Measurements from ENCODE around the gene CRTC3. TPM values are rescaled to one million over a fixed set of nuclear protein-coding genes. Genes with fewer than 3 reads are reported as not detected.
"Not testable (repeated sequence)": the region's sequence is repeated elsewhere in the genome, so short reads cannot be mapped to it uniquely, and the experiment has no call there.

Gene CRTC3
- total and polyA plus RNA-seq, 5 donors from 2014 or later = 27.5 to 110 (median 31.2) TPM

GRCh38 chr15:90510781-90511180 is 18.9 kb upstream of the CRTC3 start:
- not testable (repeated sequence) for H3K9me3 Mint-ChIP-seq; ATAC-seq (ENCODE audit: low read depth in 2 of 2)
- H3K4me1 Mint-ChIP-seq = peaks cover 0 to 23% (median 10%) of the 10 kb centered on the region in 4 donors

GRCh38 chr15:90511211-90511618 is 18.5 kb upstream of the CRTC3 start:
- H3K4me3 Mint-ChIP-seq = peak overlapping the region in 2 of 4 donors; percentile 19 to 74
- H3K27ac ChIP-seq (ENCODE audit: insufficient read depth, low read length, poor library complexity, severe bottlenecking); H3K27me3 Mint-ChIP-seq; H3K4me3 ChIP-seq (ENCODE audit: low read depth, low read length); H3K9me3 ChIP-seq (ENCODE audit: control insufficient read depth in 2 of 2, low read length in 2 of 2); H3K36me3 Mint-ChIP-seq; H3K27me3 ChIP-seq (ENCODE audit: control insufficient read depth, insufficient read depth, low read length); H3K9me3 Mint-ChIP-seq; H3K4me1 ChIP-seq (ENCODE audit: control insufficient read depth, insufficient read depth, low read length, poor library complexity, severe bottlenecking); H3K36me3 ChIP-seq (ENCODE audit: control insufficient read depth, insufficient read depth, low read length): not testable (repeated sequence)
- peak overlapping the region; percentile 79 to 92 (median 79) for H3K27ac Mint-ChIP-seq
- DNase-seq (peak in 2 of 3 donors; percentile 19 to 31), ATAC-seq (ENCODE audit: low read depth in 2 of 2) (peak in 1 of 2 donors; percentile 31)
- peaks cover 0 to 23% (median 10%) of the 10 kb centered on the region in 4 donors for H3K4me1 Mint-ChIP-seq

More at GRCh38 chr15:90510781-90511180, 18.9 kb upstream of the CRTC3 start:
- not testable (repeated sequence) for H3K27ac ChIP-seq (ENCODE audit: insufficient read depth, low read length, poor library complexity, severe bottlenecking); DNase-seq; H3K27me3 ChIP-seq (ENCODE audit: control insufficient read depth, insufficient read depth, low read length); H3K27me3 Mint-ChIP-seq; H3K4me3 ChIP-seq (ENCODE audit: low read depth, low read length); H3K36me3 ChIP-seq (ENCODE audit: control insufficient read depth, insufficient read depth, low read length); H3K4me1 ChIP-seq (ENCODE audit: control insufficient read depth, insufficient read depth, low read length, poor library complexity, severe bottlenecking); H3K36me3 Mint-ChIP-seq; H3K9me3 ChIP-seq (ENCODE audit: control insufficient read depth in 2 of 2, low read length in 2 of 2)
- Mint-ChIP-seq H3K27ac (peak overlapping the region in 2 of 3 donors; percentile 79 to 92), H3K4me3 (peak overlapping the region in 1 of 4 donors; percentile 74)

GRCh38 chr15:90512276-90512675 is 17.4 kb upstream of the CRTC3 start:
- ATAC-seq (ENCODE audit: low read depth in 2 of 2) (no peak), DNase-seq (no peak)
- Histone ChIP-seq H3K4me3 (ENCODE audit: low read depth, low read length) (no peak overlapping the region), H3K4me1 (ENCODE audit: control insufficient read depth, insufficient read depth, low read length, poor library complexity, severe bottlenecking) (no peaks in the 10 kb centered on the region), H3K27ac (ENCODE audit: insufficient read depth, low read length, poor library complexity, severe bottlenecking) (no peak overlapping the region), H3K9me3 (ENCODE audit: control insufficient read depth in 2 of 2, low read length in 2 of 2) (no peaks in the 10 kb centered on the region), H3K36me3 (ENCODE audit: control insufficient read depth, insufficient read depth, low read length) (no peaks in the 10 kb centered on the region), H3K27me3 (ENCODE audit: control insufficient read depth, insufficient read depth, low read length) (no peaks in the 10 kb centered on the region)
- no peaks in the 10 kb centered on the region for H3K27me3 Mint-ChIP-seq
- peaks cover 0 to 23% (median 10%) of the 10 kb centered on the region in 4 donors for H3K4me1 Mint-ChIP-seq
- peak overlapping the region in 1 of 4 donors; percentile 74 for H3K4me3 Mint-ChIP-seq
- H3K9me3 Mint-ChIP-seq = peaks cover 0 to 2% (median 0%) of the 10 kb centered on the region in 7 donors
- no peaks in the 10 kb centered on the region for H3K36me3 Mint-ChIP-seq
- no peak overlapping the region for H3K27ac Mint-ChIP-seq

- DNase-seq (no peak), ATAC-seq (ENCODE audit: low read depth in 2 of 2) (no peak)
- no peaks in the 10 kb centered on the region for H3K9me3 ChIP-seq (ENCODE audit: control insufficient read depth in 2 of 2, low read length in 2 of 2)
- Mint-ChIP-seq H3K36me3 (no peaks in the 10 kb centered on the region), H3K4me1 (peaks cover 0 to 23% (median 10%) of the 10 kb centered on the region in 4 donors), H3K9me3 (peaks cover 0 to 2% (median 0%) of the 10 kb centered on the region in 7 donors), H3K27ac (no peak overlapping the region), H3K4me3 (no peak overlapping the region), H3K27me3 (no peaks in the 10 kb centered on the region)
- H3K4me3 ChIP-seq (ENCODE audit: low read depth, low read length) = no peak overlapping the region
- H3K27ac ChIP-seq (ENCODE audit: insufficient read depth, low read length, poor library complexity, severe bottlenecking) = no peak overlapping the region
- H3K27me3 ChIP-seq (ENCODE audit: control insufficient read depth, insufficient read depth, low read length) = no peaks in the 10 kb centered on the region
- H3K4me1 ChIP-seq (ENCODE audit: control insufficient read depth, insufficient read depth, low read length, poor library complexity, severe bottlenecking) = no peaks in the 10 kb centered on the region
- H3K36me3 ChIP-seq (ENCODE audit: control insufficient read depth, insufficient read depth, low read length) = no peaks in the 10 kb centered on the region
Observed at GRCh38 chr15:90512981-90513380, 16.7 kb upstream of the CRTC3 start.

- Histone ChIP-seq H3K4me3 (ENCODE audit: low read depth, low read length) (no peak overlapping the region), H3K27ac (ENCODE audit: insufficient read depth, low read length, poor library complexity, severe bottlenecking) (no peak overlapping the region), H3K9me3 (ENCODE audit: control insufficient read depth in 2 of 2, low read length in 2 of 2) (no peaks in the 10 kb centered on the region), H3K4me1 (ENCODE audit: control insufficient read depth, insufficient read depth, low read length, poor library complexity, severe bottlenecking) (no peaks in the 10 kb centered on the region), H3K36me3 (ENCODE audit: control insufficient read depth, insufficient read depth, low read length) (no peaks in the 10 kb centered on the region), H3K27me3 (ENCODE audit: control insufficient read depth, insufficient read depth, low read length) (no peaks in the 10 kb centered on the region)
- H3K4me3 Mint-ChIP-seq = no peak overlapping the region
- ATAC-seq (ENCODE audit: low read depth in 2 of 2) (no peak), DNase-seq (no peak)
- no peaks in the 10 kb centered on the region for H3K27me3 Mint-ChIP-seq
- H3K4me1 Mint-ChIP-seq = peaks cover 0 to 23% (median 10%) of the 10 kb centered on the region in 4 donors
- H3K9me3 Mint-ChIP-seq = peaks cover 0 to 2% (median 0%) of the 10 kb centered on the region in 7 donors
- no peaks in the 10 kb centered on the region for H3K36me3 Mint-ChIP-seq
- no peak overlapping the region for H3K27ac Mint-ChIP-seq
Observed at GRCh38 chr15:90513448-90513847, 16.3 kb upstream of the CRTC3 start.

GRCh38 chr15:90513893-90514292 is 15.8 kb upstream of the CRTC3 start:
- not testable (repeated sequence) for H3K4me1 ChIP-seq (ENCODE audit: control insufficient read depth, insufficient read depth, low read length, poor library complexity, severe bottlenecking); H3K9me3 Mint-ChIP-seq; H3K9me3 ChIP-seq (ENCODE audit: control insufficient read depth in 2 of 2, low read length in 2 of 2); H3K27ac ChIP-seq (ENCODE audit: insufficient read depth, low read length, poor library complexity, severe bottlenecking); H3K27me3 ChIP-seq (ENCODE audit: control insufficient read depth, insufficient read depth, low read length); H3K27ac Mint-ChIP-seq; H3K4me3 ChIP-seq (ENCODE audit: low read depth, low read length); H3K36me3 ChIP-seq (ENCODE audit: control insufficient read depth, insufficient read depth, low read length); H3K4me3 Mint-ChIP-seq; H3K27me3 Mint-ChIP-seq; ATAC-seq (ENCODE audit: low read depth in 2 of 2); H3K36me3 Mint-ChIP-seq; DNase-seq
- H3K4me1 Mint-ChIP-seq = peaks cover 0 to 23% (median 10%) of the 10 kb centered on the region in 4 donors

GRCh38 chr15:90519688-90520087 is 10.0 kb upstream of the CRTC3 start:
- ATAC-seq (ENCODE audit: low read depth in 2 of 2) = no peak
- Mint-ChIP-seq H3K27ac (no peak overlapping the region), H3K4me1 (peaks cover 0 to 3% (median 2%) of the 10 kb centered on the region in 4 donors), H3K9me3 (no peaks in the 10 kb centered on the region), H3K36me3 (no peaks in the 10 kb centered on the region), H3K27me3 (no peaks in the 10 kb centered on the region), H3K4me3 (no peak overlapping the region)
- Histone ChIP-seq H3K4me3 (ENCODE audit: low read depth, low read length) (no peak overlapping the region), H3K27ac (ENCODE audit: insufficient read depth, low read length, poor library complexity, severe bottlenecking) (no peak overlapping the region), H3K27me3 (ENCODE audit: control insufficient read depth, insufficient read depth, low read length) (no peaks in the 10 kb centered on the region), H3K9me3 (ENCODE audit: control insufficient read depth in 2 of 2, low read length in 2 of 2) (no peaks in the 10 kb centered on the region), H3K4me1 (ENCODE audit: control insufficient read depth, insufficient read depth, low read length, poor library complexity, severe bottlenecking) (no peaks in the 10 kb centered on the region), H3K36me3 (ENCODE audit: control insufficient read depth, insufficient read depth, low read length) (no peaks in the 10 kb centered on the region)
- no peak for DNase-seq

GRCh38 chr15:90520365-90520764 is 9.4 kb upstream of the CRTC3 start:
- ATAC-seq (ENCODE audit: low read depth in 2 of 2) = no peak
- DNase-seq = no peak
- H3K27me3 ChIP-seq (ENCODE audit: control insufficient read depth, insufficient read depth, low read length) = no peaks in the 10 kb centered on the region
- Mint-ChIP-seq H3K4me1 (peaks cover 0 to 3% (median 2%) of the 10 kb centered on the region in 4 donors), H3K9me3 (no peaks in the 10 kb centered on the region), H3K27ac (no peak overlapping the region), H3K36me3 (no peaks in the 10 kb centered on the region), H3K27me3 (no peaks in the 10 kb centered on the region), H3K4me3 (no peak overlapping the region)
- no peak overlapping the region for H3K4me3 ChIP-seq (ENCODE audit: low read depth, low read length)
- no peak overlapping the region for H3K27ac ChIP-seq (ENCODE audit: insufficient read depth, low read length, poor library complexity, severe bottlenecking)
- H3K9me3 ChIP-seq (ENCODE audit: control insufficient read depth in 2 of 2, low read length in 2 of 2) = no peaks in the 10 kb centered on the region
- H3K36me3 ChIP-seq (ENCODE audit: control insufficient read depth, insufficient read depth, low read length) = no peaks in the 10 kb centered on the region
- no peaks in the 10 kb centered on the region for H3K4me1 ChIP-seq (ENCODE audit: control insufficient read depth, insufficient read depth, low read length, poor library complexity, severe bottlenecking)

Data from CD4-positive, CD25-positive, alpha-beta regulatory T cell (primary cell).